Naive thymus-derived CD4-positive, alpha-beta T cell (primary cell): Measurements from ENCODE around the gene LIN7A. TPM values are rescaled to one million over a fixed set of nuclear protein-coding genes. Genes with fewer than 3 reads are reported as not detected.

Experiments used
- ATAC-seq: fragments of 150-1000 bp; cut with Tn5 transposase; 2 replicates; pipeline ENCODE4 v1.10.0; 2021; ENCODE audit warnings: mild to moderate bottlenecking, moderate library complexity
- CTCF ChIA-PET: fragments of 350-600 bp; sonication (Branson Sonifier 250); formaldehyde crosslinking; loops from one replicate; lab custom pipeline; 2021; ENCODE audit warnings: antibody characterized with exemption; lab: Charles Lee
- POLR2A ChIA-PET: fragments of 350-600 bp; sonication (Branson Sonifier 250); formaldehyde crosslinking; loops from one replicate; lab custom pipeline; 2021; ENCODE audit warnings: antibody characterized with exemption, inconsistent platforms; lab: Charles Lee
- DNase-seq, 9 donors: peaks; one replicate each; pipeline versions ENCODE4 v3.0.0 to v3.0.0-alpha.2; 2020 to 2022; ENCODE audit warnings: mixed read lengths in 1 of 9
- H3K27ac ChIP-seq: one replicate; pipeline ENCODE4 v1.7.0; 2013; ENCODE audit warnings: mild to moderate bottlenecking, low read depth, low read length, moderate library complexity
- H3K27me3 ChIP-seq, 2 donors: one replicate each; pipeline ENCODE4 v1.7.0; 2013; ENCODE audit warnings: low read length in 2 of 2, mild to moderate bottlenecking in 2 of 2, moderate library complexity in 2 of 2; ENCODE audit not compliant: control insufficient read depth in 2 of 2, insufficient read depth in 2 of 2
- H3K36me3 ChIP-seq, 3 experiments: 1 replicate in 2 of 3; 2 replicates in 1 of 3; pipeline ENCODE4 v1.7.0; 2013; ENCODE audit warnings: low read length in 3 of 3, mild to moderate bottlenecking in 3 of 3, moderate library complexity in 1 of 3; ENCODE audit not compliant: insufficient read depth in 3 of 3, control insufficient read depth in 2 of 3
- H3K4me1 ChIP-seq, 2 donors: one replicate each; pipeline ENCODE4 v1.7.0; 2013; ENCODE audit warnings: low read length in 2 of 2, mild to moderate bottlenecking in 2 of 2, moderate library complexity in 1 of 2; ENCODE audit not compliant: control insufficient read depth in 2 of 2, insufficient read depth in 2 of 2
- H3K4me3 ChIP-seq: 2 replicates; pipeline ENCODE4 v1.7.0; 2013; ENCODE audit warnings: mild to moderate bottlenecking, low read length
- H3K9me3 ChIP-seq, 3 experiments: 1 replicate in 2 of 3; 2 replicates in 1 of 3; pipeline ENCODE4 v1.7.0; 2013; ENCODE audit warnings: low read length in 3 of 3; ENCODE audit not compliant: control insufficient read depth in 2 of 3
- H3K27ac Mint-ChIP-seq, 9 donors: one replicate each; pipeline ENCODE4 v1.8.0; 2020 to 2022; ENCODE audit warnings: mixed read lengths in 9 of 9, mild to moderate bottlenecking in 8 of 9, moderate library complexity in 5 of 9, inconsistent platforms in 2 of 9
- H3K27me3 Mint-ChIP-seq, 5 donors: one replicate each; pipeline ENCODE4 v1.8.0; 2021 to 2022; ENCODE audit warnings: mixed read lengths in 5 of 5, mild to moderate bottlenecking in 1 of 5
- H3K36me3 Mint-ChIP-seq, 5 donors: one replicate each; pipeline ENCODE4 v1.8.0; 2020 to 2022; ENCODE audit warnings: mixed read lengths in 5 of 5, mild to moderate bottlenecking in 3 of 5, inconsistent platforms in 1 of 5
- H3K4me1 Mint-ChIP-seq, 7 donors: one replicate each; pipeline ENCODE4 v1.8.0; 2020 to 2022; ENCODE audit warnings: mixed read lengths in 7 of 7, mild to moderate bottlenecking in 3 of 7, inconsistent platforms in 1 of 7
- H3K4me3 Mint-ChIP-seq, 10 donors: one replicate each; pipeline ENCODE4 v1.8.0; 2020 to 2022; ENCODE audit warnings: mild to moderate bottlenecking in 10 of 10, mixed read lengths in 10 of 10, moderate library complexity in 6 of 10, inconsistent platforms in 2 of 10
- H3K9me3 Mint-ChIP-seq, 11 donors: one replicate each; pipeline ENCODE4 v1.8.0; 2020 to 2022; ENCODE audit warnings: mixed read lengths in 11 of 11, mild to moderate bottlenecking in 4 of 11, inconsistent platforms in 1 of 11, moderate library complexity in 1 of 11
- intact Hi-C, 2 donors: fragments of 100-400 bp; cut with micrococcal nuclease; formaldehyde crosslinking; loops; one replicate each; pipeline ENCODE4 v1.15.1; 2023
- polyA plus RNA-seq, 2 donors: library from polyadenylated mRNA; unstranded; fragments of 300-500 nt; fragmentation: Illumina TruSeq; gene quantifications; one replicate each; pipeline ENCODE4 v1.2.3, GENCODE V29; 2021
- total RNA-seq, 6 experiments: library from RNA in 5 of 6; stranded (reverse) in 5 of 6; gene quantifications; 1 replicate in 5 of 6; 2 replicates in 1 of 6; pipeline ENCODE4 v1.2.3 and lab custom pipeline; 2021 to 2026

Gene LIN7A
- total and polyA plus RNA-seq, 7 experiments from 2014 or later, result 0.27 to 7.1 (median 1.4) TPM; not detected in 4

DNA sequence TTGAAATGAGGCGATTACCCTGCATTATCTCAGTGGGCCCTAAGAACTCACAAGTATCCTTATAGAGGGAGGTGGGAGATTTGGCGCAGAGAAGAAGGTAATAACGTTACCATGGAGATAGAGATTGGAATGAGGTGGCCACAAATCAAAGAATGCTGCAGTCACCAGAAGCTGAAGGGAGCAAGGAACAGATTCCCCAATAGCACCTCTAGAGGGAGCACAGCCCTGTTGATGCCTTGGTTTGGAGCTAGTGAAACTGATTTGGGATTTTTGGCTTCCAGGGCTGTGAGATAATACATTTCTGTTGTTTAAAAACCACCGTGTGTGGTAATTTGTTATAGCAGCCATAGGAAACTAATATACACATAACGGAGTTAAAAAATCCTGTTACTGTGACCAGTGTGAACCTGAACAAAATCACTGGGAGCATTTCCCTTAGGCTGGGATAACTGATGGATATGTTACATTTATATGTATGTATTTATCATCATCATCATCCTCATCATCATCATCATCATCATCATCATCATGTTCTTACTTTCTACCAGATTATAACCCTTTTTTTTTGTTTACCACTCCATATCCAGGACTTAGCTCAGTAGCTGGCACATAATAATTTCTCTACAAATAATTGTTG is 100.3 kb downstream of the LIN7A start:
- ATAC-seq, result no peak
- H3K36me3 Mint-ChIP-seq, result no peaks in the 10 kb centered on the region
- no peaks in the 10 kb centered on the region for H3K27me3 ChIP-seq
- no peak overlapping the region for H3K4me3 ChIP-seq
- no peaks in the 10 kb centered on the region for H3K4me1 ChIP-seq
- no peak for DNase-seq
- H3K27ac ChIP-seq, result no peak overlapping the region
- no peak overlapping the region for H3K4me3 Mint-ChIP-seq
- no peaks in the 10 kb centered on the region for H3K4me1 Mint-ChIP-seq
- H3K9me3 ChIP-seq, result no peaks in the 10 kb centered on the region
- intact Hi-C loops, result no loop called here
- H3K27ac Mint-ChIP-seq, result no peak overlapping the region
- no peaks in the 10 kb centered on the region for H3K27me3 Mint-ChIP-seq
- CTCF ChIA-PET, result no interaction called here
- POLR2A ChIA-PET, result no interaction called here
- no peaks in the 10 kb centered on the region for H3K36me3 ChIP-seq
- peaks cover 0 to 11% (median 4%) of the 10 kb centered on the region in 11 donors for H3K9me3 Mint-ChIP-seq

DNA sequence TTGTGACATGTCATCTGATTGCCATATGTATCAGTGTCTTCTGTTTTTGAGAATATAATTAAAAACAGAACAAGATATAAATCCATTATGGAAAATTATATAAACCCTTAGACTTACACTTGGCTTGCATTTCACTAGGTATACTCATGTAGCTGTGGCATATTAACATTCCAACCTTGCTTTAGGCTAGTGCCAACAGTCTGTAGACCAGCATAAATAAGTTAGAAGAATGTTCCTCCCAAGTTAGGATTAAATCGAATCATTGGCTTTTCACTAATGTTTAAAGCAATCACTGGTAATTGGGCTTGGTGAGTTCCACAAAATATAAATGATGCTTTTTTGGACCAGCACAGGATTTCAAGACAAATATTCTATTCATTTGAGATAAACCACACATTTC is 103.0 kb downstream of the LIN7A start:
- H3K27ac ChIP-seq, result no peak overlapping the region
- no peaks in the 10 kb centered on the region for H3K9me3 ChIP-seq
- H3K4me3 Mint-ChIP-seq, result no peak overlapping the region
- CTCF ChIA-PET, result no interaction called here
- no peaks in the 10 kb centered on the region for H3K36me3 Mint-ChIP-seq
- POLR2A ChIA-PET, result no interaction called here
- H3K27me3 ChIP-seq, result no peaks in the 10 kb centered on the region
- no peak overlapping the region for H3K27ac Mint-ChIP-seq
- H3K4me1 ChIP-seq, result no peaks in the 10 kb centered on the region
- ATAC-seq (no peak), DNase-seq (no peak)
- H3K27me3 Mint-ChIP-seq, result no peaks in the 10 kb centered on the region
- H3K36me3 ChIP-seq, result no peaks in the 10 kb centered on the region
- H3K4me3 ChIP-seq, result no peak overlapping the region
- peaks cover 0 to 13% (median 5%) of the 10 kb centered on the region in 11 donors for H3K9me3 Mint-ChIP-seq
- intact Hi-C loops, result no loop called here
- H3K4me1 Mint-ChIP-seq, result peaks cover 0 to 2% (median 0%) of the 10 kb centered on the region in 7 donors

DNA sequence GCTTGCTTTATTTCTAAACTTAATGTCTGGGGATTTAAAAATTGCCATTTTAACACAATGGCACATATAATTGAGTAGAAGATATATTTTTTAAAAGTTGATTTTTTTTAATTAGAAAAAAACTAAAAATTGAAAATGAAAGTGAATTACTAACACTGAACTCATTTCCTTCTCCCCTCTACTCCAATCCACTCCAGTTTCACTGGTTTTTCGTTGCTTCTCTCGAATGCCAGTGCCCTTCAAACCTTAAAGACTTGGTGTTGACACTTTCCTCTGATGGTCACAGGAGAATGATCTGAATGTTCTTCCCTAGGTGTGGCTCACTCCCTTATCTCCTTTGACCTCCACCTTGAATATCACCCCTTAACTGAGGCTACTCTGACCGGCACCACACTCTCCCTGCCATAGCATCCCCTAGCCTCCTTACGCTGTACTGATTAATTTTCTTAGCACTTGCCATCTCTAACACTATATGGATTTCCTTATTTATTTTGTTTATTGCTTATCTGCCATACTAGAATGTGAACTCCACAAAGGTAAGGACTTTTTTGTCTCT is 107.1 kb downstream of the LIN7A start:
- H3K36me3 ChIP-seq, result no peaks in the 10 kb centered on the region
- peaks cover 0 to 16% (median 5%) of the 10 kb centered on the region in 11 donors for H3K9me3 Mint-ChIP-seq
- no peak overlapping the region for H3K27ac Mint-ChIP-seq
- H3K27ac ChIP-seq, result no peak overlapping the region
- no peak for DNase-seq
- ATAC-seq, result no peak
- no peaks in the 10 kb centered on the region for H3K27me3 ChIP-seq
- ChIA-PET CTCF (no interaction called here), POLR2A (no interaction called here)
- peaks cover 0 to 2% (median 0%) of the 10 kb centered on the region in 7 donors for H3K4me1 Mint-ChIP-seq
- H3K4me1 ChIP-seq, result no peaks in the 10 kb centered on the region
- H3K4me3 ChIP-seq, result no peak overlapping the region
- no peaks in the 10 kb centered on the region for H3K27me3 Mint-ChIP-seq
- intact Hi-C loops, result no loop called here
- H3K4me3 Mint-ChIP-seq, result no peak overlapping the region
- H3K9me3 ChIP-seq, result no peaks in the 10 kb centered on the region
- no peaks in the 10 kb centered on the region for H3K36me3 Mint-ChIP-seq

DNA sequence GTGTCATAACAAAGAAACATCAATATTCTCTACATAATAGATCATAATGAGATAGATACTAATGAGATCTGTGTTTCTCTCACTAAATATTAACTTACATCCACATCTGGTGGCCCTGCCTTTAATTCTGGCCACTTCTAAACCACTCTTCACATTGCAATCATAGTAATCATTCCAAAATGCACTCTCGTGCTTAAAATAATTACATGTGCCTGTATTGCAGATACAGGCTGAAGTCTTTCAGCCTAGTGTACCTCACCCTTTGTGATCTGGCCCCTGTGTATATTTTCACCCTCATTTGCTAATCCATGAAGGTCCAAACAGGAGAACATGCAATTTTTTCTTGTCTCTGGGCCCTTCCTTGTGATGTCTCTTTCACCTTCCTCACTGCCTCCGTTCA is 108.0 kb downstream of the LIN7A start:
- Histone ChIP-seq H3K4me3 (no peak overlapping the region), H3K4me1 (no peaks in the 10 kb centered on the region), H3K27ac (no peak overlapping the region), H3K27me3 (no peaks in the 10 kb centered on the region), H3K36me3 (no peaks in the 10 kb centered on the region), H3K9me3 (no peaks in the 10 kb centered on the region)
- Mint-ChIP-seq H3K4me3 (no peak overlapping the region), H3K27ac (no peak overlapping the region), H3K9me3 (peaks cover 0 to 16% (median 5%) of the 10 kb centered on the region in 11 donors), H3K4me1 (peaks cover 0 to 2% (median 0%) of the 10 kb centered on the region in 7 donors), H3K27me3 (no peaks in the 10 kb centered on the region), H3K36me3 (no peaks in the 10 kb centered on the region)
- ATAC-seq (no peak), DNase-seq (no peak)
- ChIA-PET CTCF (no interaction called here), POLR2A (no interaction called here)
- intact Hi-C loops, result no loop called here

DNA sequence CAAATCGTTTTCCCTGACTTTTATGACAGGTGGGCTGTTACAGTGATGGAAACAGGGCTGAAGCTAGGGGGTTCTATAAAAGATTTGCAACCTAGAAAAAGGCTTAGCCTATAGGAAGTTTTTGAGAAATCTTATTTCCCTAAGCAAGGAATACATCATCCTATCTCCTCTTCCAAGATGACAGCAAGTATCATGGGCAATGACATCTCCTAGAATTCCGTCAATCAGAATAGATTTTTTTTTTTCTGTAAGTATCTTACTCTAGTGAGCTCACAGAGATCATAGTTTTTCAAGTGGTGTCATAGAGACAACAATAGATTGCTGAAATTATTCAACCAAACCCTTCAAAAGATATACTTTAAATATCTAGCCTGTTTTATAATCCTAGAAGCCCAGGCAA is 112.2 kb downstream of the LIN7A start:
- ChIA-PET POLR2A (no interaction called here), CTCF (interaction anchor here (0.7 kb wide), 1 partner anchor 9 kb away, joined by 3 read pairs; no protein-coding TSS in a partner anchor)
- H3K9me3 ChIP-seq, result no peaks in the 10 kb centered on the region
- no peak overlapping the region for H3K27ac Mint-ChIP-seq
- H3K4me1 Mint-ChIP-seq, result no peaks in the 10 kb centered on the region
- H3K27ac ChIP-seq, result no peak overlapping the region
- no peak for ATAC-seq
- no peaks in the 10 kb centered on the region for H3K27me3 ChIP-seq
- H3K9me3 Mint-ChIP-seq, result peaks cover 0 to 12% (median 2%) of the 10 kb centered on the region in 11 donors
- H3K4me3 ChIP-seq, result no peak overlapping the region
- intact Hi-C loops, result no loop called here
- H3K4me3 Mint-ChIP-seq, result no peak overlapping the region
- H3K36me3 ChIP-seq, result no peaks in the 10 kb centered on the region
- H3K36me3 Mint-ChIP-seq, result no peaks in the 10 kb centered on the region
- DNase-seq, result no peak
- no peaks in the 10 kb centered on the region for H3K4me1 ChIP-seq
- H3K27me3 Mint-ChIP-seq, result no peaks in the 10 kb centered on the region

DNA sequence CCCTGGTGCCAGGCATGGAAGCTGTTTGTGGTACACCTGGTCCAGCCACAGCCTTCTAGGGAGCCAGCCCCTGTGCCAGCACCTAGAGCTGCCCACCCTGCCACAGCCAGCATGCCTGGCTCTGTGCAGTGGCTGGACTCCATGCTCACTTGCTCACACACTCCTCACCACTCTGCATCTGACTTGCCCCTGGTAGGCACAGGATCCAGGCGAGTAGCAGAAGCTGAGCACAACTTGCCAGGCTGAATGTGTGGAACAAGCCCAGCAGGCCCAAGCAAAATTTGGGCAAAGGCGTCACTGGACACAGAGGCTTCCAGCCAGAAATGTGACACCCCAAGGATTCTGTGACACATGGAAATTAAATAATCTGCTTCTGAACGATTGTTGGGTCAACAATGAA is 114.3 kb downstream of the LIN7A start:
- Mint-ChIP-seq H3K27me3 (no peaks in the 10 kb centered on the region), H3K9me3 (peaks cover 0 to 9% (median 2%) of the 10 kb centered on the region in 11 donors), H3K4me1 (no peaks in the 10 kb centered on the region), H3K4me3 (no peak overlapping the region), H3K27ac (no peak overlapping the region), H3K36me3 (no peaks in the 10 kb centered on the region)
- Histone ChIP-seq H3K36me3 (no peaks in the 10 kb centered on the region), H3K4me3 (no peak overlapping the region), H3K27me3 (no peaks in the 10 kb centered on the region), H3K27ac (no peak overlapping the region), H3K9me3 (no peaks in the 10 kb centered on the region), H3K4me1 (no peaks in the 10 kb centered on the region)
- intact Hi-C loops, result no loop called here
- no peak for DNase-seq
- CTCF ChIA-PET, result no interaction called here
- ATAC-seq, result no peak
- POLR2A ChIA-PET, result no interaction called here

DNA sequence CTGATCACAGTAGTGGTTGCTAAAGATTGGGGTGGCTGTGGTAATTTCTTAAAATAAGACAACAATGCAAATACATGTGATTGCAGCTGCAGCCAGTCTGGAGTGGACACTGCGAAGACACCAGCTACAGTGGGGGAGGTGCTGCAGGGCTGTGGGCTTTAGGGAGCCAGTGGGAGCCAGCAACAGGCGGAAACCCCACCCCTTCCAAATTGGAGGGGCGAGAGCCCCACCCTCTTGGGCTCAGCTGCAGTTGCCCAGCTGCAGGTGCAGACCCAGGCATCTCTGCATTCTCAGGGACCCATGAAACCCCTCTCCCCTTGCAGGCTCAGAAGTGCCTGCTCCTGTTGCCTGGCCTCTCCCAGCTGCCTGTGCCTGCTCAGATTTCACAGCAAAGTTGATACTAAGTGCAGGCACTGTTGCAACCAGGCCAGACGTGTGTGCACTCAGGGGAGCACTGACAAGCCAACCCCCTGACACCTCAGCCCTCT is 116.2 kb downstream of the LIN7A start:
- H3K36me3 ChIP-seq, result no peaks in the 10 kb centered on the region
- no peak overlapping the region for H3K4me3 ChIP-seq
- H3K36me3 Mint-ChIP-seq, result no peaks in the 10 kb centered on the region
- no peak overlapping the region for H3K27ac Mint-ChIP-seq
- H3K9me3 ChIP-seq, result no peaks in the 10 kb centered on the region
- H3K9me3 Mint-ChIP-seq, result peaks cover 0 to 3% (median 0%) of the 10 kb centered on the region in 11 donors
- ChIA-PET CTCF (no interaction called here), POLR2A (no interaction called here)
- no peaks in the 10 kb centered on the region for H3K4me1 Mint-ChIP-seq
- DNase-seq (no peak), ATAC-seq (no peak)
- H3K27me3 Mint-ChIP-seq, result no peaks in the 10 kb centered on the region
- H3K4me1 ChIP-seq, result no peaks in the 10 kb centered on the region
- intact Hi-C loops, result no loop called here
- no peaks in the 10 kb centered on the region for H3K27me3 ChIP-seq
- H3K27ac ChIP-seq, result no peak overlapping the region
- no peak overlapping the region for H3K4me3 Mint-ChIP-seq
